Neutrophil (primary cell): ENCODE measurements around the gene LMO2.
A peak's percentile ranks its signal among the peaks of the same experiment; 100 is the strongest.

Experiments used
- H3K27ac ChIP-seq: fragments of 200-600 bp; sonication (generic); 2 replicates; pipeline ENCODE4 v1.5.1; 2016; ENCODE audit warnings: mild to moderate bottlenecking, moderate library complexity
- H3K27me3 ChIP-seq: fragments of 200-600 bp; sonication (generic); 2 replicates; pipeline ENCODE4 v1.6.0; 2016; ENCODE audit warnings: mild to moderate bottlenecking
- H3K36me3 ChIP-seq: fragments of 200-600 bp; sonication (generic); 2 replicates; pipeline ENCODE4 v1.5.1; 2017
- H3K4me1 ChIP-seq, 2 experiments: fragments of 200-600 bp in 1 of 2; sonication (generic) in 1 of 2; 1 replicate in 1 of 2; 2 replicates in 1 of 2; pipeline versions ENCODE4 v1.5.1 to v1.6.1; 2013 to 2016; ENCODE audit warnings: low read depth in 1 of 2, low read length in 1 of 2, mild to moderate bottlenecking in 1 of 2, moderate library complexity in 1 of 2; ENCODE audit not compliant: control insufficient read depth in 1 of 2, insufficient read depth in 1 of 2
- H3K4me3 ChIP-seq, 2 experiments: fragments of 200-600 bp in 1 of 2; sonication (generic) in 1 of 2; 1 replicate in 1 of 2; 2 replicates in 1 of 2; pipeline ENCODE4 v1.5.1; 2013 to 2016; ENCODE audit warnings: low read depth in 1 of 2, low read length in 1 of 2, mild to moderate bottlenecking in 1 of 2, moderate library complexity in 1 of 2
- H3K9me3 ChIP-seq: fragments of 200-600 bp; sonication (generic); 2 replicates; pipeline ENCODE4 v1.5.1; 2016
- CTCF ChIP-seq: fragments of 200-600 bp; sonication (generic); IDR thresholded peaks from 2 replicates; pipeline ENCODE4 v1.5.1; 2016; ENCODE audit warnings: antibody characterized with exemption

LMO2 gene

DNA sequence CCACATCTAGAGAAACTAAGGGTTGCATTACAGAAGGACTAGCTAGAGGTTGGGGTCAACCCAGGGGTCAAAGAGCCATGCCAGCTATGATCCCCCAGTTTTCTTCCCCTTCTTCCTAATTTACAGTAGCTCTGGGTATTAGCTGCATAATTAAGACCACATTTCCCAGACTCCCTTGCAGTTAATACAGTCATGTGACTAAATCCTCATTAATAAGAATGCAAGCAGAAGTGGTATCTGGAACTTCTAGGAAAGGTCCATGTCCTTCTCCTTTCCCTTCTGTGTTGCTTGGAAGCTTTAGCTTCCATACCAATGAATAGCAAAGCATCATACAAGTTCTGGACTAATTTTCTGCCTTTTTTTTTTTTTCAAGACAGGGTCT is 19.1 kb upstream of the LMO2 start:
- Histone ChIP-seq H3K27ac (peak overlapping the region; percentile 86), H3K4me1 (peaks cover 63 to 71% of the 10 kb centered on the region in 2 experiments), H3K27me3 (no peaks in the 10 kb centered on the region), H3K36me3 (no peaks in the 10 kb centered on the region), H3K9me3 (no peaks in the 10 kb centered on the region), H3K4me3 (no peak overlapping the region)
- TF ChIP-seq CTCF: no peak

DNA sequence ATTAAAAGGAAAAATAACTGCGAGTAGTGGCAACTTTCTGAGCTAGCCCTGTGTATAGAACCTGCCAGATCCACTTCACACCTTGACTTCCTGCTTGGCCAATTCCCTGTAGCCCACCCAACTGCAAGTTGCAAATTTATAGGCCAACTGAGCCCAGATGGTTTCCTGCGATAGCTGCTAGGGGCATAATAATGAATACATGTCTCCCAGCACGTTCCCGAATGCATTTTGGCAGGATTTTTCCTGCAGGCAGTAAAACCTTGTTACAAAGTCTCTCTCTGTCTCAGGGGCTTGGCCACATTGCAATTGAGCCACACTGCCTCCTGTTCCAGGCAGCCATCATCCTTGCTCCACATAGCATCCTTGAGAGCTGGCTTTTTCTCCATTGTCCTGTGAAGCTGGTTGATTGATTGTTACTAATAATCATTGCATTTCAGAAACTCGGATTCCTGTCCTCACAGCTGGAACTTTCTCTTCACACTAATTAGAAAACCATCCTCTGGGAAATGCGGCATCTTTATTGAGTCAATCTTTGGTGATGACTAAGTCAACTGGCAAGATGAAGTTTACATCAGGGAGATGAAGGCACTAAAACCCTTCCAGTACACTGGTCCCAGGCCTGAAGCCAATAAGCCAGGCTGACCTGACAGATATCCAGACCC is 18.6 kb upstream of the LMO2 start:
- no peaks in the 10 kb centered on the region for H3K9me3 ChIP-seq
- H3K36me3 ChIP-seq: no peaks in the 10 kb centered on the region
- H3K4me3 ChIP-seq: no peak overlapping the region
- H3K27me3 ChIP-seq: no peaks in the 10 kb centered on the region
- TF ChIP-seq CTCF: no peak
- peaks cover 63 to 71% of the 10 kb centered on the region in 2 experiments for H3K4me1 ChIP-seq
- H3K27ac ChIP-seq: no peak overlapping the region

DNA sequence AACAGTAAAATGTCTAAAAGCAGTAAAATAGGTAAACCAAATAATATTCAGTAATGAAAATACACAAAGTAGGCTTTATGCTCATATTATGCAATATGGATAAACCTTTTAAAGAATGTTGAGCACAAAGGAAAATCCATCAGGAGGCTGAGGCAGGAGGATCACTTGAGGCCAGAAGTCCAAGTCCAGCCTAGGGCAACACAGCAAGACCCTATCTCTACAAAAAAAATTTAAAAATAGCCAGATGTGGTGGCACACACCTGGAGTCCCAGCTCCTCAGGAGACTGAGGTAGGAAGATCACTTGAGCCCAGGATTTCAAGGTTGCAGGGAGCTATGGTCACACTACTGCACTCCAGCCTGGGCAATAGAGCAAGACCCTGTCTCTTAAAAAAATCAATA is 17.7 kb upstream of the LMO2 start:
- Histone ChIP-seq H3K36me3 (no peaks in the 10 kb centered on the region), H3K4me3 (no peak overlapping the region), H3K9me3 (no peaks in the 10 kb centered on the region), H3K27ac (no peak overlapping the region), H3K4me1 (peaks cover 60 to 67% of the 10 kb centered on the region in 2 experiments), H3K27me3 (no peaks in the 10 kb centered on the region)
- no peak for TF ChIP-seq CTCF

DNA sequence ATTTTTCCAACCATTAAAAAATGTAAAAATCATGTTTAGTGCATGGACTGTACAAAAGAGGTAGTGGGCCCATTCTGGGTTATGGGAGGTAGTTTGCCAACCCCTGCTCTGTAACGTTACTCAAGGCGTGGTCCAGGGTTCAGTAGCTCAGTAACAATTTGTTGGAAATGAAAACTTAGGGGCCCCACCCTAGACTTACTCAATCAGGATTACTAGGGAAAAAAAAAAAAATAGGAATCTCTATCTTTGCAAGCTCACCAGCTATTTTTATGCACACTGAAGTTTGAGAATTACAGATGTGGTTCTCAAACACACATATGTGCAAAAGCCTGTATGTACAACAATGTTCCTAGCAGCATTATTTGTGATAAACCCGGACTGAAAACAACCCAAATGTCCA is 17.3 kb upstream of the LMO2 start:
- no peak for TF ChIP-seq CTCF
- no peak overlapping the region for H3K4me3 ChIP-seq
- no peaks in the 10 kb centered on the region for H3K36me3 ChIP-seq
- no peaks in the 10 kb centered on the region for H3K27me3 ChIP-seq
- no peaks in the 10 kb centered on the region for H3K9me3 ChIP-seq
- peaks cover 56 to 63% of the 10 kb centered on the region in 2 experiments for H3K4me1 ChIP-seq
- peak overlapping the region; percentile 66 for H3K27ac ChIP-seq

- Histone ChIP-seq H3K9me3 (no peaks in the 10 kb centered on the region), H3K4me1 (peaks cover 39 to 46% of the 10 kb centered on the region in 2 experiments), H3K4me3 (peak overlapping the region; percentile 20 to 33), H3K27me3 (no peaks in the 10 kb centered on the region), H3K27ac (peak overlapping the region; percentile 66), H3K36me3 (no peaks in the 10 kb centered on the region)
- TF ChIP-seq CTCF: no peak
These were observed 15.5 kb upstream of the LMO2 start for GRCh38 chr11:33907421-33907820.
